GM12872 (cell line): ENCODE results near the gene ZNF415.

ENCODE experiments used
- TF ChIP-seq, protein P1 (sequence below): IDR thresholded peaks from 3 replicates; pipeline ENCODE4 v1.5.1; 2011; ENCODE audit warnings: low read depth, mild to moderate bottlenecking, low read length, moderate library complexity; ENCODE audit not compliant: insufficient read depth

The ZNF415 gene

DNA sequence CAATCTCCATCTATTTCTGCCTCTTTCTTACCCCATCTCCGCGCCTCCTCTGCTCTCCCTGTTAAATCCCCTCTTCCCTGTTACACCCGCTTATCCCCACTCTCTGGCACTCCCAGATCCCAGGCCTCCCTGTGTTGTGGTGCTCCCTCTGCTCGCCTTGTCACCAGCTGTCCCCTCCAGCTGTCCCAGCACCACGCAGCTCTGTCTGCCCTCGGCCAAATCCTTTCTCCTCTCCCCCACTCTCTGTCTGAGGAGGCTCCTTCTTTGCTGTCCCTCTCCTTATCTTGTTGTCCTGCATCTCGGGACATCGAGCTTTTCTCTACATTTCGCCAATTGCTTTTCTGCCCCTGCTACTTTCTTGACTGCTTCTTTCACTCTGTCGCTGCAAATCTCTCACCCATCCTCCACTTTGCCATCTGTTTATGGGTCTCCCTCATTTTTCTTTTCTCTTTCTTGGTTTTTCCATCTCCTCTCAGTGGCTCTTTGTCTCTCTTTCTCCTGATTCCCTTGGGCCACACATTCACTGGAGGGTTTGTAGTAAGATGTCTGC, 30.4 kb downstream of the ZNF415 start:
- TF ChIP-seq, protein P1, sequence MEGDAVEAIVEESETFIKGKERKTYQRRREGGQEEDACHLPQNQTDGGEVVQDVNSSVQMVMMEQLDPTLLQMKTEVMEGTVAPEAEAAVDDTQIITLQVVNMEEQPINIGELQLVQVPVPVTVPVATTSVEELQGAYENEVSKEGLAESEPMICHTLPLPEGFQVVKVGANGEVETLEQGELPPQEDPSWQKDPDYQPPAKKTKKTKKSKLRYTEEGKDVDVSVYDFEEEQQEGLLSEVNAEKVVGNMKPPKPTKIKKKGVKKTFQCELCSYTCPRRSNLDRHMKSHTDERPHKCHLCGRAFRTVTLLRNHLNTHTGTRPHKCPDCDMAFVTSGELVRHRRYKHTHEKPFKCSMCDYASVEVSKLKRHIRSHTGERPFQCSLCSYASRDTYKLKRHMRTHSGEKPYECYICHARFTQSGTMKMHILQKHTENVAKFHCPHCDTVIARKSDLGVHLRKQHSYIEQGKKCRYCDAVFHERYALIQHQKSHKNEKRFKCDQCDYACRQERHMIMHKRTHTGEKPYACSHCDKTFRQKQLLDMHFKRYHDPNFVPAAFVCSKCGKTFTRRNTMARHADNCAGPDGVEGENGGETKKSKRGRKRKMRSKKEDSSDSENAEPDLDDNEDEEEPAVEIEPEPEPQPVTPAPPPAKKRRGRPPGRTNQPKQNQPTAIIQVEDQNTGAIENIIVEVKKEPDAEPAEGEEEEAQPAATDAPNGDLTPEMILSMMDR, result no peak

DNA sequence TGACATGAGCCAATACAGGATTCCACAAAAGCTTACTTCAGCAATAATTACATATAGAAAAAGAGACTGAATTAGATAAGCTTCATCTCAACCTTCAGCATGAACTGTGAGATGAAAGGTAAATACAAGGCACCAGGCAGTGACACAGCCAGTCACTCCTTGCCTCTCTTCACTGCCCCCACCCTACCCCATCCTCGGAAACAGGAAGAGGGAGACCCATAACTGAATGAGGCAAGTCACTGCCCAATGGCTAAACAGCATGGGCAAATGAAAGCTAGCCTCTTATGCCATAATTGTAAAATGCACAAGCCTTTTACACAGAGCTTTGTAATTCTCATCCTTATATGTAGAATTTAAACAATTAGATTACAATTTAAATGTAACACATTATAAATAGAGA, 31.2 kb downstream of the ZNF415 start:
- TF ChIP-seq, protein P1, result no peak

DNA sequence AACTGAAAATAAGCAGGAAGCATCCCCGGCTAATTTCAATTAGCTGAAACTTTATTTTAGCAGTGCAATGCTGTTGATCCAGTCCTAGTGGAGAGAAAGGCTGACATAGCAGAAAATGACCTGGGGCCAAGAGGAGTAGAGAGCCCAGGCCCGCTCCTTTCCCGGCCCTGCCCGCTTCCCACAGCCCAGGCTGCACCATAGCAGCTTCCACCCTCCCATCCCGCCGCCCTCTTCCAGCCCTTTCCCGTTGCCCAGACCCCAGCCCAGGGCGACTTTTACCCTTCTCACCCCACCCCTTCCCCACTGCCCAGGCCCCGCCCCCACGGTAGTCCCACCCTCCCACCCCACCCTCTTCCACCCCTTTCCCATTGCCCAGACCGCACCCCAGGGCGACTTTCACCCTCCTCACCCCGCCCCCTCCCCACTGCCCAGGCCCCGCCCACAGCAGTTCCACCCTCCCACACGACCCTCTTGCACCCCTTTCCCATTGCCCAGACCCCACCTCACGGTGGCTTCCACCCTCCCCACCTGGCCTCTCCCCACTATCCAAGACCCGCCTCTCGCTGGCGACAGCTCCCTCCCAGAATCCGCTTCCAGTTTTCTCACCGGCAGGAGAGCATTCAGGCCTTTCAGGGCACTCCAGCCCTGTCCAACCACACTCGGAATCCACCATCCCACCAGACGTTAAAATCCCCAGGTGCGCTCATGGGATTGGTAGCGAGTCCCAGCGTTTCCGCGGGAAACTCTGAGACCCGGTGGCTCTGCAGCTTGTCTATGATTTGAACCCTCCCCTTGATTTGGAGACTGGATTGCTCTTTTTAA, 37.7 kb downstream of the ZNF415 start:
- TF ChIP-seq, protein P1, result no peak

DNA sequence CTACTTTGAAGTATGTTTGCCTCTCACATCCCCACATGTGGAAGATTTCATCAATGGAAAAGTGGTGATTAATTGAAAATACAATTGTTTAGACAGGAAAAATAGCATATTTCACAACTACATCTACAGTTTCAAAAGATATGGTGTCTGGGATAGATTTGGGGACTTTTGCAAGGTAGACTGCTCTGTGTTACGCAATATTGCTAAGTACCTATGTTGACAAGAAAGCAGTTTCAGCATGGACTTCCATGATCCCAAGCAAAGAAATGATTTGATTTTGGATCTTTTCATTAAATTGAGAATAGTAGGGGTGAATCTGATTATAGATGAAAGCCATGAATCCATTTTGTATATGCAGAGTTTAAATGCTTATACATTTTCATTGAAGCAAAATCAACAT, 40.0 kb downstream of the ZNF415 start:
- TF ChIP-seq, protein P1, result no peak

DNA sequence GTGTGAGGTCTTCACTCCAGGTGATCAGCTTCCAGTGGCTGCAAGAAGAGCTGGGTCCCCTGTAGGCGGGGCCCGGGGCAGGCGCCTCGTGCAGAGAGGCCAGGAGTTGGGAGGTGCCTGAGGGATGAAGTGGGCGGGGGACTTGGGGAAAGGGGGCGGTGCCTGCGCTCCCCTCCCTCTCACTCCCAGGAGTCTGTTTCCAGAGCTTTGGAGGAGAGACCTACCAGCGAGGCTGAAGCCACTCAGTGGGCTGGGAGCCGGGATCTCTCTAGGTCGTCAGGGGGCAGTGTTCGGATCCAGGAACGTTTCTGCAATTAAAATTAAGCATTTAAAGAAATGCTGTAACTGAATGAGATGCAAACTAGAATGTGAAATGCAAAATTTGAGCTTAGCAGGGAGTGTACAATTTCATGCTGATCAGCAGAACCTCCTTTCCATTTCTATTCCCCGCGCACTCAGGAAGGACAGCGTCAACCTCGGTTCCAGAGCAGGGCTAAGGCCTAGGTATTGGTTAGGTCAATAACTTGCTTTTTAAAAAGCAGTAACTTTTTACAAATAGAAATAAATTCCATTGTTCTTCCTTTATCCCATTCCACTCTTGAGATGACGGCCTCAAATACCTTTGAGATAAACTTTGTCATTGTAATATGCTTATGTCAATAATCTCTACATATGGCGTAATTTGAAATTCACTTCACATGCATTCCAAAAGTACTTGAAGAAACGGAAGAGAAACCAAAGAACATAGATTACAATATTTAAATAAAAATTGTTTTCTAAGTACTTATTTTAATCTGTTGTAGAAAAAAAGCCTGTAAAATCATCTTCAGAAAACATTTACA, 41.1 kb downstream of the ZNF415 start:
- TF ChIP-seq, protein P1, result no peak

DNA sequence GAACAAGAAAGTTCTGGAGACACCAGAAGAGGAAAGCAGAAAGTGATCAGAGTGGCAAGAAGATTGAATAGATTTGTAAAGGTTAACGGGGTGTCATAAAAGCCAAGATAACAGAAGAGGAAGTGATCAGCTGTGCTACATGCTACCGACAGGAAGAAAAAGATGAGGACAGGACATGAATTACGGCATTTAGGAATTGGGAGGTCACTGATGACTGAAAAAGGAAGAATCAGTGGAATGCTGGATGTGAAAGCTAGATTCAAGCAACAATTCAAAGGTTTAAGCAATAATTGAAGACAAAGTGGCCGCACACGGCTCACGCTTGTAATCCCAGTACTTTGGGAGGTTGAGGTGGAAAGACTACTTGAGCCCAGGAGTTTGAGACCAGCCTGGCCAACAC, 44.6 kb downstream of the ZNF415 start:
- TF ChIP-seq, protein P1, result no peak

DNA sequence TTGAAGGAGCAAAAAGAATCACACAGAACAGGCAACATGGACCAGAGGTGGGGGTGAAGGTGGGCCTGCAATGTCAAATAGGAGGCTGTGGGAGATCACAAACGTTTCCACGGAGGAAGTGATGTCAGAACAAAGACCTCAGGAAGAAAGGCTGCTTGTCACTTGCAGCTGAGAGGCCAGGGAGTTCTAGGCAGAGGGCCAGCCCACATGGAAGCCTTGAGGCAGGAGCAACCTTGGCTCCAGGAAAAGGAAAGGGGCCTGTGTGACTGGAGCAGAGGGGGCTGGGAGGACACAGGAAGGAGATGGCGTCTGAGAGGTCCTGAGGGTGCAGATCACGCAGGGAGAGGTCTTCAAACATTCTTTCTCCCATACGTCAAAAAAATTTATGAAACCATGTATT, 45.8 kb downstream of the ZNF415 start:
- TF ChIP-seq, protein P1, result no peak
